H1 (cell line): Measurements from ENCODE around the gene SLC25A28.

ENCODE experiments used
- CHD1 ChIP-seq: IDR thresholded peaks from 2 replicates; pipeline ENCODE4 v1.6.1; 2012; ENCODE audit warnings: low read depth, low read length, improper control_type of control experiment
- JUND ChIP-seq: IDR thresholded peaks from 2 replicates; pipeline ENCODE4 v1.6.1; 2011; ENCODE audit warnings: mild to moderate bottlenecking, improper control_type of control experiment, low read length
- POLR2A ChIP-seq, 2 experiments: IDR thresholded peaks; 1 replicate in 1 of 2; 2 replicates in 1 of 2; pipeline ENCODE4 v1.6.1; 2011; ENCODE audit warnings: low read depth in 2 of 2, low read length in 2 of 2, mild to moderate bottlenecking in 2 of 2; ENCODE audit errors: control extremely low read depth in 1 of 2
- RNF2 ChIP-seq: fragments of 200-900, 300-1000 bp; sonication (generic); IDR thresholded peaks from 2 replicates; pipeline ENCODE4 v1.7.1; 2016; ENCODE audit warnings: borderline replicate concordance, low read depth, mild to moderate bottlenecking, antibody characterized with exemption, low read length; ENCODE audit not compliant: poor library complexity, severe bottlenecking; ENCODE audit errors: missing control alignments
- RXRA ChIP-seq: IDR thresholded peaks from 2 replicates; pipeline ENCODE4 v1.6.1; 2011; ENCODE audit warnings: low read depth, mild to moderate bottlenecking, low read length, moderate library complexity; ENCODE audit not compliant: insufficient read depth
- TF ChIP-seq, protein P1 (sequence below), 3 experiments: IDR thresholded peaks; 1 replicate in 2 of 3; 2 replicates in 1 of 3; pipeline versions ENCODE4 v1.5.1 to v1.6.1; 2011; ENCODE audit warnings: low read length in 3 of 3, mild to moderate bottlenecking in 3 of 3, inconsistent platforms in 2 of 3, low read depth in 1 of 3, moderate library complexity in 1 of 3; ENCODE audit not compliant: insufficient read depth in 1 of 3; ENCODE audit errors: control extremely low read depth in 1 of 3

- TF ChIP-seq CHD1: no peak
- no peak for TF ChIP-seq RNF2
- TF ChIP-seq, protein P1, sequence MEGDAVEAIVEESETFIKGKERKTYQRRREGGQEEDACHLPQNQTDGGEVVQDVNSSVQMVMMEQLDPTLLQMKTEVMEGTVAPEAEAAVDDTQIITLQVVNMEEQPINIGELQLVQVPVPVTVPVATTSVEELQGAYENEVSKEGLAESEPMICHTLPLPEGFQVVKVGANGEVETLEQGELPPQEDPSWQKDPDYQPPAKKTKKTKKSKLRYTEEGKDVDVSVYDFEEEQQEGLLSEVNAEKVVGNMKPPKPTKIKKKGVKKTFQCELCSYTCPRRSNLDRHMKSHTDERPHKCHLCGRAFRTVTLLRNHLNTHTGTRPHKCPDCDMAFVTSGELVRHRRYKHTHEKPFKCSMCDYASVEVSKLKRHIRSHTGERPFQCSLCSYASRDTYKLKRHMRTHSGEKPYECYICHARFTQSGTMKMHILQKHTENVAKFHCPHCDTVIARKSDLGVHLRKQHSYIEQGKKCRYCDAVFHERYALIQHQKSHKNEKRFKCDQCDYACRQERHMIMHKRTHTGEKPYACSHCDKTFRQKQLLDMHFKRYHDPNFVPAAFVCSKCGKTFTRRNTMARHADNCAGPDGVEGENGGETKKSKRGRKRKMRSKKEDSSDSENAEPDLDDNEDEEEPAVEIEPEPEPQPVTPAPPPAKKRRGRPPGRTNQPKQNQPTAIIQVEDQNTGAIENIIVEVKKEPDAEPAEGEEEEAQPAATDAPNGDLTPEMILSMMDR (IDR thresholded peaks at IDR 0.05; ENCODE audit: control extremely low read depth in 1 of 3, insufficient read depth in 1 of 3, low read depth in 1 of 3, low read length in 3 of 3): no peak
- no peak for TF ChIP-seq JUND
- TF ChIP-seq POLR2A (IDR thresholded peaks at IDR 0.05; ENCODE audit: control extremely low read depth in 1 of 2, low read depth in 2 of 2, low read length in 2 of 2): no peak
- TF ChIP-seq RXRA: no peak
These were observed 40.6 kb upstream of the SLC25A28 start for GRCh38 chr10:99660662-99661376.
